ENCODE measurements around the gene BTG1.
"Not testable (repeated sequence)": the region's sequence is repeated elsewhere in the genome, so short reads cannot be mapped to it uniquely, and the experiment has no call there.

BTG1 gene

DNA sequence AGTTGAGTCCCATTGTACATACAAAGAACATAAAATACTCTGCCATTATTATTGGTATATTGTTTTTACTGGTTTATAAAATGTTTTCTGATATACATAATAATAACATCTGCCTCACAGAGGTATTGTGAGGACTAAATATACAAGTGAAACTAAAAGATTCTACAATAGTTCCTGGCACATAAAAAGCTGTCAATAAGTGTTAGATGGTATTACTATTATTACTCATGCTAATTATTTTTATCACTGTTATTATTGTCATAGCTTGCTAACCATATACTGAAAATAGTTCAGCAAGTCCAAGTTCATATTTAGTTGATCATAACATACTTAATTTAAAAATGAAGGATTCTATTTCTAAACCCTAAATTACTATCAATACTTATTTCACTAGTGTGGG is 34.4 kb downstream of the BTG1 start:
- Mint-ChIP-seq H3K4me1 (ENCODE audit: low read depth) (peaks cover 43% of the 10 kb centered on the region), H3K27me3 (no peaks in the 10 kb centered on the region), H3K27ac (peak overlapping the region; percentile 50), H3K4me3 (no peak overlapping the region), H3K36me3 (ENCODE audit: low read depth) (no peaks in the 10 kb centered on the region), H3K9me3 (no peaks in the 10 kb centered on the region)
- intact Hi-C loops (cut with micrococcal nuclease), result loop anchor here (10.0 kb wide), 1 partner anchor 46 kb away; no protein-coding TSS in a partner anchor

DNA sequence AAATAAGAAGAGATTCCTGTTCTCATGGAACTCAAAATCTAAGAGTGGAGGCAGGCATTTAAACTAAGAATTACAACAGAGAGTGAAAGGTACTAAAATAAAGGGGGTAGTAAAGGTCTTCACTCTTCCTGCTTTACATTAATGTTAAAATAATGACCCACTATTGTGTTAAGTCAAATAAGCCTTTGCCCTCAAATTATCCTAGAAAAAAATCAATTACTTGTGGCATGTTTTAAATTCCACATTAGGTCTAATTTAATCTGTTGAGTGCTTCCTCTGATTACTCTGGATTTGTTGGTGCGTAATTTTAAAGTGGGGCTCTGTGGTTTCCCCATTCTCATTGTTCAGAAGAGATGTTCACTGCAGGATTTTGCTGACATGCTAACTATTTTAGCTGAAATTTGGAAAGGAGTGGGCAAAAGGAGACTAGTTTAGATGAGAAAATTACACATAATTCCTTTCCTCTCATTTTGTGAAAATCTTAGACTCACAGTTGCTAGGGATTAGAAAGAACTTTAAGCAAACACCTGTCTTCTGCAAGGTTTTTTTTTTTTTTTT is 35.5 kb downstream of the BTG1 start:
- Mint-ChIP-seq H3K4me3 (no peak overlapping the region), H3K27me3 (no peaks in the 10 kb centered on the region), H3K27ac (no peak overlapping the region), H3K4me1 (ENCODE audit: low read depth) (peaks cover 53% of the 10 kb centered on the region), H3K9me3 (no peaks in the 10 kb centered on the region), H3K36me3 (ENCODE audit: low read depth) (no peaks in the 10 kb centered on the region)
- intact Hi-C loops (cut with micrococcal nuclease), result loop anchor here (10.0 kb wide), 1 partner anchor 45 kb away; no protein-coding TSS in a partner anchor

DNA sequence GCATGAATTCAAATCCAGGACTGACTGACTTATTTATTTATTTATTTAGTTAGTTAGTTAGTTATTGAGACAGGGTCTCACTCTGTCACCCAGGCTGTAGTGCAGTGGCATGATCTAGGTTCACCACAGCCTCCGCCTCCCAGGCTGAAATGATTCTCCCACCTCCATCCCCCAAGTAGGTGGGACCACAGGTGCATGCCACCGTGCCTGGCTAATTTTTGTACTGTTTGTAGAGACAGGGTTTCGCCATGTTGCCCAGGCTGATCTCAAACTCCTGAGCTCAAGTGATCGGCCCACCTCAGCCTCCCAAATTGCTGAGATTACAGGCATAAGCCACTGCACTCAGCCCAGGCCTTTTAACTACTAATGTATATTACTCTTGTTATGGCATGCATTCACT is 36.0 kb downstream of the BTG1 start:
- no peak overlapping the region for H3K4me3 Mint-ChIP-seq
- H3K4me1 Mint-ChIP-seq (ENCODE audit: low read depth), result peaks cover 54% of the 10 kb centered on the region
- intact Hi-C loops (cut with micrococcal nuclease), result loop anchor here (10.0 kb wide), 1 partner anchor 45 kb away; no protein-coding TSS in a partner anchor
- no peaks in the 10 kb centered on the region for H3K27me3 Mint-ChIP-seq
- no peaks in the 10 kb centered on the region for H3K36me3 Mint-ChIP-seq (ENCODE audit: low read depth)
- H3K9me3 Mint-ChIP-seq, result no peaks in the 10 kb centered on the region
- H3K27ac Mint-ChIP-seq, result peak overlapping the region; percentile 1

DNA sequence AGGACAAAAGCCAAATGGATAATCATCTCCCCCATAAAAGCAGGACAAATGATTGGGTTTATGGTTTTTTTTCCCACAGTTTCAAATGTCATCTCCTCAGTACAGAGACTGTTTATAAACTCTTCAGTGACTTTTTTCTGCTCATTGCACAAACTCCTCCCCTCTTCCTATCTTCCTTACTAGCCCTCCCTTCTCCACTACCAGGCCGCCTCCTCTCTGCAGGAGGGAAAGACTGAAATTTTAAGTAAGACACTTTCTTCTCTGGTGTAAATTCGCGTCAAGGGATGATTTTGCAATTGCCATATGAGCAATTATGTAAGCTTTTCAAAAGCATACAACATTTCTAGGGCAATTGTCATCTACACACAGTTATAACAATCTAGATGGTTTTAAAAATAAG is 37.0 kb downstream of the BTG1 start:
- no peaks in the 10 kb centered on the region for H3K36me3 Mint-ChIP-seq (ENCODE audit: low read depth)
- intact Hi-C loops (cut with micrococcal nuclease), result no loop called here
- no peaks in the 10 kb centered on the region for H3K27me3 Mint-ChIP-seq
- H3K4me3 Mint-ChIP-seq, result no peak overlapping the region
- H3K4me1 Mint-ChIP-seq (ENCODE audit: low read depth), result peaks cover 54% of the 10 kb centered on the region
- no peaks in the 10 kb centered on the region for H3K9me3 Mint-ChIP-seq
- peak overlapping the region; percentile 1 for H3K27ac Mint-ChIP-seq

DNA sequence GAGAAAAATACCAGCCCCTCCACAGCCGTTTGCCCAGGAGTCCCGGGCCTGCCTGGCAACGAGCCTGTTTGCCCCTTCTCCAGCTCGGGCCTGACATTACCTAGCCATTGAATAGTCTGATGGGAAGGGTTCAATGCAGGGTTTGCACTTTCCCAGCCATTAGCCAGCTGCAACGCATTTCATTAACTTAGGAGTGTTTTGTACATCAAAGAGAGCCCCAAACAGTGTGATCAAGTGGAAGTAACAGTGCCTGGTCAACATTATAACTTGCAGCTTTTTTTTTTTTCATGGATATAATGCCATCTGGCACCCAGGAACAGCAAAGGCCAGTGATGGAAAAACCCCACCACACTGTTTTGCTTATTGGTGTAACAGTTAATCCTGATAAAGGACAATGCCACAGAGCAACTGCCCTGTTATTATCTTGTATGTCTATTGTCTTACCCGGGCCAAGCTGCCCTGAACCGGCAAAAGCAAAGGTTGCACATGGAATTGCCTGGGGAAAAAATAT is 38.0 kb downstream of the BTG1 start:
- H3K27me3 Mint-ChIP-seq, result no peaks in the 10 kb centered on the region
- no peak overlapping the region for H3K27ac Mint-ChIP-seq
- no peak overlapping the region for H3K4me3 Mint-ChIP-seq
- intact Hi-C loops (cut with micrococcal nuclease), result no loop called here
- H3K9me3 Mint-ChIP-seq, result no peaks in the 10 kb centered on the region
- H3K36me3 Mint-ChIP-seq (ENCODE audit: low read depth), result no peaks in the 10 kb centered on the region
- H3K4me1 Mint-ChIP-seq (ENCODE audit: low read depth), result peaks cover 54% of the 10 kb centered on the region

DNA sequence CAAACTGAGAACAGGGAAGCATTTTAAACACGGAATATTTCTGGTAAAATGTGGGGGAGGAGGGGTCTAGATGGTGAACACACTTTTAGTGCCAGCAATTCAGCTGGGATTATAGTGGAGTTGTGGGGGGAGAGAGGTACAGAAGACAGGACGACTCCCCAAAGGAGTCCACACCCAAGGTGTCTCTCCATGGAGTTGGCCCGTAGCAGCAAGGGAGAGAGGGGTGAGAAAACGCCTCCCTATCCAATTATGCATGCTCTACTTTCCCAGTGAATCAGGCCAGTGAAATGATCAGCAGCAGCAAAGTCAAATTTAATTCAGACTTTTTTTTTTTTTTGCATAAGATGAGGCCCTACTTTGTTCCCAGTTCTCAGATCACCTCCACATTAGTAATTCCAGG is 38.6 kb downstream of the BTG1 start:
- no peaks in the 10 kb centered on the region for H3K9me3 Mint-ChIP-seq
- no peaks in the 10 kb centered on the region for H3K27me3 Mint-ChIP-seq
- intact Hi-C loops (cut with micrococcal nuclease), result no loop called here
- H3K27ac Mint-ChIP-seq, result no peak overlapping the region
- no peaks in the 10 kb centered on the region for H3K36me3 Mint-ChIP-seq (ENCODE audit: low read depth)
- peaks cover 52% of the 10 kb centered on the region for H3K4me1 Mint-ChIP-seq (ENCODE audit: low read depth)
- H3K4me3 Mint-ChIP-seq, result no peak overlapping the region

DNA sequence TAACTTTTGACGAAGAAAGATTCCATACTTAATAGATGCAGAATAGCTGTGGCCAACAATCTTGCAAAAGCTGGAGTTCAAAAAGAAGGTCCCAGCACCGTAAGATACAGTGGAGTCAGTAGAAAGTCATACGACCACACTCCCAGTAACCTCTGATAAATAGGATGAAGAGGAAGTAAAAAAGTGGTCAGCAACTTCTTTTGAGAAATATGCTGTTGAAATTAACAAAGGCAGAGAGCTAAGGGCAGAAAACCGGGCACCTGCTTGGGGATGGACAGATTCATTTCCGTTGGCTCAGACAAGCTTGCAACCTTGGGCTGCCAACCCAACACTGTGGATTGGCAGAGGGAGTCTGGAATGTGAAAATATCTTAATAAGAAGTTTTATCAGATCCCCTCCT is 40.0 kb downstream of the BTG1 start:
- Mint-ChIP-seq H3K9me3 (peaks cover under 1% of the 10 kb centered on the region), H3K4me3 (no peak overlapping the region), H3K4me1 (ENCODE audit: low read depth) (peaks cover 41% of the 10 kb centered on the region), H3K27me3 (no peaks in the 10 kb centered on the region), H3K36me3 (ENCODE audit: low read depth) (no peaks in the 10 kb centered on the region), H3K27ac (no peak overlapping the region)
- intact Hi-C loops (cut with micrococcal nuclease), result no loop called here

DNA sequence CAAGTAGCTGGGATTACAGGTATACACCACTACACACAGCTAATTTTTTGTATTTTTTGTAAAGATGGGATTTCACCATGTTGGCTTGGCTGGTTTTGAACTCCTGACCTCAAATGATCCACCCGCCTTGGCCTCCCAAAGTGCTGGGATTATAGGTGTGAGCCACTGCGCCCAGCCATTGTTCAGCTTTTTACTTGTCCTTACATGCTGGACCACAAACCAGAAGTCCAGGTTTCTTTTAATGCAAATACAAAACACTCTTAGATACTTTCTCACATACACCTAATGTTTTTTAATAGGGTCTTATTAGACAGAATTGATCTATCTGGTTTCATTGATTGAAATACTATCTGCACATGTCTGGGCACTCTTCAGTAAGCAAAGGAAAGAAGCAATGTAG is 40.5 kb downstream of the BTG1 start:
- H3K4me1 Mint-ChIP-seq (ENCODE audit: low read depth), result peaks cover 35% of the 10 kb centered on the region
- intact Hi-C loops (cut with micrococcal nuclease), result no loop called here
- peaks cover 6% of the 10 kb centered on the region for H3K9me3 Mint-ChIP-seq
- H3K27ac Mint-ChIP-seq, result no peak overlapping the region
- no peak overlapping the region for H3K4me3 Mint-ChIP-seq
- no peaks in the 10 kb centered on the region for H3K27me3 Mint-ChIP-seq
- H3K36me3 Mint-ChIP-seq (ENCODE audit: low read depth), result no peaks in the 10 kb centered on the region

DNA sequence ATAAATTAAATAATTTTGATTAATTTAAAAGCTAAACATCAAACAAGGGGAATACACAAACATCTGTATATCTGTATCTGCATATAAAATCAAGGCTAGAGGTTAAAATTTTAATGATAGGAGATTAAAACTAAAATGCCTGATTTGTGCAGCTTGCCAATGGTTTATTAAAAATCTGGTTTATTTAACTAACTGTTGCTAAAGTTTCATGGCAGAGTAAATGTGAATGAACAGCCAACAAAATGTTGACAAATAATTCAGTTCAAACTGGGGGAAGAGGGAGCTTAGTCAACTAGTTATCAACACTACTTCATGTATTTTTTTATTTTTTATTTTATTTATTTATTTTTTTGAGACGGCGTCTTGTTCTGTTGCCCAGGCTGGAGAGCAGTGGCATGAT is 43.0 kb downstream of the BTG1 start:
- Mint-ChIP-seq H3K4me1 (ENCODE audit: low read depth) (peaks cover 20% of the 10 kb centered on the region), H3K4me3 (no peak overlapping the region), H3K27ac (no peak overlapping the region), H3K36me3 (ENCODE audit: low read depth) (no peaks in the 10 kb centered on the region), H3K9me3 (peaks cover 13% of the 10 kb centered on the region), H3K27me3 (no peaks in the 10 kb centered on the region)
- intact Hi-C loops (cut with micrococcal nuclease), result no loop called here

DNA sequence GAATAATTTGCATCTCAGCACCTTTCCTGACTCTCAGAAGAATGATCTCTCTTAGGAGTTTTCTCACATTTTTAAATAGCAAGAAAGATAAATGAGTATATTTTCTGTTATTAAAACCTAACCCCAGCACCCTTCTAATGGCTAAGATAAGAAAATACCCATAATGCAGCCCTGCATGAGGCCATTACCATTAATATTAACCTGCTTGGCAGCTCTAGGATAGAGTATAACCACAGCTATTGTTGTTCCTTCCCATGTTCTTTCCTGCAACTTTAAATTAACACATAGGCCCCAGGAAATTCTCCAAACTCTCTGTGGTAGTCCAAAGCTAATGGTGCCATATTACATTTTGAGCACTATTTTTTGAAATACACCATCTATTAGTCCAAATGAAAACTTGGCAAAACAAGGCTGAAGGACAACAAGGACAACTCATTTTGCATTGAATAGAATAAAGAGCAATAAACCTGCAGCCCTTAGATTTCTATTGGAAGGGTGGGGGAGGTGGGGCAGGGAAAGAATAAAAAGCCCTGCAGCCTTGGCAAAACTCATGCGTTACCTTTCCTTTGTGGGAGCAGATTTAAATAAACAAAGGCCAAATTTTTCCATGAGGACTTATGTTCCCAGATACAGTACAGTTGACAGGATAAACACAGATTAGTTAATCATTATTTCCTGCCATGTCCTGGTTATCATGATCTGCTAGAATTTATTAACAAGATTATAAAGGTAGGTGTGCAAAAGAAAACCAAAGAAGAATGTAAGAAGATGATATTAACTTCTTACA is 46.9 kb downstream of the BTG1 start:
- intact Hi-C loops (cut with micrococcal nuclease), result no loop called here

DNA sequence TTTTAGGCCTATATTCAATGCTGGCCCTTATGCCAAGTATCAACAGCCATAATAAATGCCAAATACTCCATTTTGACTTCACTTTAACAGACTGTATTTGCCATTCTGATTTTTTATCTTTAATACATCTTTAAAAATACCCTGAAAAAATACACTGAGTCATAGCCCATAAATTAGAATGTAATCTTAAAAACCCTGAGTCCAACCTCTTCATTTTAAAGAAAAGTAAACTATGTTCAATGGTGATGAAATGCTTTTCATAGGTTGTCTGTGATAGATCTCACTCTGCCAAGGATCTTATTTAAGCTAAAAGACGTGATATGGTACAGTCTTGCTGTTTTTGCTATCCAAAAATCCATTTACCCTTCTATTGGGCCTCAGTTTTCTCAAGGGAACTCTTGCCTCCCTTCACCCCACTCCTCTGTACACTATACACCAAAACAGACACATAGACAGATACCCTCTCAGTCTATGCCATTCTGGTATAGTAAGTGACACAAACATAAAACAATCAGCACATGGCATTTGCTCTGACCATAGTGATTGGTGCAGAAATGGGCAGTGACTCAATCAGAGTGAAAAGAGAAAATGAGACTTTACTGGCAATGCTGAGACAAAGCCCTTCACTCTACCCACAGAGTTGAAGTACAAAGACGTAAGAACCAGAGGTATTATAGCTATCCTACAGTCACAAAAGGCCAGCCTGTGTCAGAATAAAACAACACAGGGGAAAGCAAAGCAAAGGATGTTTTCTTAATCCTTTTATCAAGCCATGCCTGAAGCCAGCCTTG is 49.1 kb downstream of the BTG1 start:
- intact Hi-C loops (cut with micrococcal nuclease), result no loop called here
- Mint-ChIP-seq H3K4me3 (no peak overlapping the region), H3K4me1 (ENCODE audit: low read depth) (no peaks in the 10 kb centered on the region), H3K9me3 (peaks cover 13% of the 10 kb centered on the region), H3K36me3 (ENCODE audit: low read depth) (no peaks in the 10 kb centered on the region), H3K27me3 (no peaks in the 10 kb centered on the region), H3K27ac (no peak overlapping the region)

More for the DNA sequence above, 46.9 kb downstream of the BTG1 start:
- Mint-ChIP-seq H3K36me3 (ENCODE audit: low read depth) (no peaks in the 10 kb centered on the region), H3K4me3 (no peak overlapping the region), H3K27me3 (no peaks in the 10 kb centered on the region), H3K27ac (no peak overlapping the region), H3K4me1 (ENCODE audit: low read depth) (no peaks in the 10 kb centered on the region), H3K9me3 (peaks cover 13% of the 10 kb centered on the region)

DNA sequence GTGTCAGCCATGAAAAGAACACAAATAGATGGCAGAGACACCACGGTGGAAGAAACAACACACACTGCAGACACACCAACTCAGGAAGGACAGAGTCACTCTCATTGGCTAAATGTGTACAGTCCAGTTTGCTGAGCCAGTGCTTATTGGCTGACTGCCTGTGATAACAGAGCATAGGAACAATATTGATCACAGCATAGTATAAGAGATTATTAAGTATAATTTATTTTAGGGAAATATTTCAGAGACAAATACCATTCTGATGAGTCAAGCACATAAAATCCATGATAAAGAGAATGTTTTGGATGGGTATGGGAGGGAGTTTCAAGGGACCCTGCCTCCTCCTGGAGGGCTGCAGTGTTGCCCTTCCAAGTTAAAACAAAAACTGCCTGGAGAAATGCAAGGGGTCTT is 50.9 kb downstream of the BTG1 start:
- Mint-ChIP-seq H3K4me1 (ENCODE audit: low read depth) (peaks cover under 1% of the 10 kb centered on the region), H3K27me3 (no peaks in the 10 kb centered on the region), H3K9me3 (peaks cover 3% of the 10 kb centered on the region), H3K36me3 (ENCODE audit: low read depth) (no peaks in the 10 kb centered on the region), H3K27ac (no peak overlapping the region), H3K4me3 (no peak overlapping the region)
- intact Hi-C loops (cut with micrococcal nuclease), result no loop called here

DNA sequence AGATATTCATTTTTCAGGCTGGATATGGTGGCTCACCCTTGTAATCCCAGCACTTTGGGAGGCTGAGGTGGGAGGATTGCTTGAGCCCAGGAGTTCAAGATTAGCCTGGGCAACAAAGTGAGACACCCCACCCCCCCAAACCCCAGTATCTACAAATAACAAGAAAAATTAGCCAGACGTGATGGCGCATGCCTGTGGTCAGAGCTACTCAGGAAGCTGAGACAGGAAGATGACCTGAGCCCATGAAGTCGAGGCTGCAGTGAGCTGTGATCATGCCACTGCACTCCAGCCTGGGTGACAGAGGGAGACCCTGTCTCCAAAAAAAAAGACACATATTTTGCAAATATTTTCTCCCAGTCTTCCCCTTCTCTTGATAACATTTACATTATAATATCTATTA is 51.3 kb downstream of the BTG1 start:
- not testable (repeated sequence) for H3K4me3 Mint-ChIP-seq; H3K4me1 Mint-ChIP-seq (ENCODE audit: low read depth)

More for the DNA sequence above, 51.3 kb downstream of the BTG1 start:
- H3K27ac Mint-ChIP-seq; H3K9me3 Mint-ChIP-seq; H3K36me3 Mint-ChIP-seq (ENCODE audit: low read depth); intact Hi-C loops (cut with micrococcal nuclease); H3K27me3 Mint-ChIP-seq: not testable (repeated sequence)

Measured in dendritic cell treated with granulocyte-macrophage colony-stimulating factor and Interleukin-4, amounts not matched to agents 40 ng/mL and 50 ng/mL, for 4 days (primary cell).